Endothelial cell of umbilical vein (primary cell): ENCODE measurements around the gene MAP2K5. TPM values are rescaled to one million over a fixed set of nuclear protein-coding genes. Genes with fewer than 3 reads are reported as not detected.

ENCODE experiments used
- BruUV-seq: library from RNA; stranded (reverse); fragments of 400-500 nt; replicated peaks from 2 replicates; lab custom pipeline; 2021; lab: Mats Ljungman, UMichigan
- CTCF ChIA-PET: fragments of 300-600, 350-600 bp; sonication (Branson Sonifier 250); formaldehyde crosslinking; loops from one replicate; lab custom pipeline; 2021; ENCODE audit warnings: antibody characterized with exemption, inconsistent platforms; lab: Charles Lee
- POLR2A ChIA-PET: fragments of 300-600, 350-600 bp; sonication (Branson Sonifier 250); formaldehyde crosslinking; loops from one replicate; lab custom pipeline; 2021; ENCODE audit warnings: antibody characterized with exemption, inconsistent platforms; lab: Charles Lee
- DNase-seq: peaks from one replicate; pipeline ENCODE4 v3.0.0-alpha.2; 2011; ENCODE audit warnings: low read depth, low spot score
- FAIRE-seq: peaks from 2 replicates; lab custom pipeline; 2011; peaks lifted over from hg19 to GRCh38; lab: Jason Lieb, UNC
- H2AFZ ChIP-seq: 2 replicates; pipeline ENCODE4 v1.6.0; 2012; ENCODE audit warnings: low read depth, low read length, control low read depth, inconsistent platforms
- H3K27ac ChIP-seq: 2 replicates; pipeline ENCODE4 v1.5.1; 2011; ENCODE audit warnings: low read depth, mild to moderate bottlenecking, control low read depth, low read length, moderate library complexity; ENCODE audit not compliant: insufficient read depth
- H3K27me3 ChIP-seq, 2 experiments: 2 replicates each; pipeline versions ENCODE4 v1.6.0 to v1.6.1; 2011; ENCODE audit warnings: low read length in 2 of 2, mixed read lengths in 1 of 2; ENCODE audit not compliant: control insufficient read depth in 2 of 2, insufficient read depth in 2 of 2
- H3K36me3 ChIP-seq, 2 experiments: 2 replicates in 1 of 2; 3 replicates in 1 of 2; pipeline ENCODE4 v1.5.1; 2011; ENCODE audit warnings: low read length in 2 of 2, mild to moderate bottlenecking in 1 of 2, moderate library complexity in 1 of 2; ENCODE audit not compliant: control insufficient read depth in 2 of 2, insufficient read depth in 2 of 2; ENCODE audit errors: extremely low read depth in 1 of 2
- H3K4me1 ChIP-seq: 3 replicates; pipeline ENCODE4 v1.5.1; 2011; ENCODE audit warnings: mild to moderate bottlenecking, low read length; ENCODE audit not compliant: control insufficient read depth, insufficient read depth; ENCODE audit errors: extremely low read depth
- H3K4me2 ChIP-seq: 2 replicates; pipeline ENCODE4 v1.6.1; 2011; ENCODE audit warnings: low read length, control low read depth, mixed read lengths; ENCODE audit not compliant: insufficient read depth
- H3K4me3 ChIP-seq, 3 experiments: fragments of 200-600 bp in 1 of 3; sonication (generic), shearing (Covaris generic) in 1 of 3; replicated peaks in 1 of 3; 2 replicates each; pipeline ENCODE4 v1.5.1; 2011 to 2016; ENCODE audit warnings: control low read depth in 3 of 3, low read length in 3 of 3, mild to moderate bottlenecking in 2 of 3, inconsistent platforms in 1 of 3, low read depth in 1 of 3, moderate library complexity in 1 of 3; ENCODE audit not compliant: insufficient read depth in 1 of 3
- H3K79me2 ChIP-seq: 2 replicates; pipeline ENCODE4 v1.6.0; 2012; ENCODE audit warnings: low read length, inconsistent platforms; ENCODE audit not compliant: control insufficient read depth, insufficient read depth
- H3K9ac ChIP-seq: replicated peaks from 2 replicates; pipeline ENCODE3; 2011; ENCODE audit warnings: low read length, control low read depth; ENCODE audit not compliant: insufficient read depth; ENCODE audit errors: extremely low read depth
- H3K9me1 ChIP-seq: replicated peaks from 3 replicates; pipeline ENCODE4 v1.6.0; 2011; ENCODE audit warnings: mild to moderate bottlenecking, low read length; ENCODE audit not compliant: control insufficient read depth, insufficient read depth; ENCODE audit errors: extremely low read depth
- H3K9me3 ChIP-seq: replicated peaks from 2 replicates; pipeline ENCODE4 v1.5.1; 2012; ENCODE audit warnings: low read length, inconsistent platforms; ENCODE audit not compliant: control insufficient read depth, insufficient read depth
- H4K20me1 ChIP-seq: replicated peaks from 2 replicates; pipeline ENCODE3; 2011; ENCODE audit warnings: mild to moderate bottlenecking, low read length; ENCODE audit not compliant: control insufficient read depth, insufficient read depth; ENCODE audit errors: extremely low read depth
- CTCF ChIP-seq, 2 donors: IDR thresholded peaks; 1 replicate in 1 of 2; 2 replicates in 1 of 2; pipeline ENCODE4 v1.5.1; 2011; ENCODE audit warnings: low read length in 2 of 2, mild to moderate bottlenecking in 2 of 2, moderate library complexity in 2 of 2, control low read depth in 1 of 2, inconsistent platforms in 1 of 2, low read depth in 1 of 2; ENCODE audit not compliant: insufficient read depth in 1 of 2; ENCODE audit errors: extremely low read depth in 1 of 2
- GATA2 ChIP-seq: IDR thresholded peaks from 2 replicates; pipeline ENCODE4 v1.7.0; 2011; ENCODE audit warnings: low read depth, mild to moderate bottlenecking, moderate library complexity, mixed read lengths, low read length; ENCODE audit not compliant: insufficient read length, insufficient read depth
- JUN ChIP-seq: IDR thresholded peaks from 2 replicates; pipeline ENCODE4 v1.6.1; 2011; ENCODE audit warnings: borderline replicate concordance, low read depth; ENCODE audit not compliant: insufficient read length, insufficient read depth
- MAX ChIP-seq: IDR thresholded peaks from 2 replicates; pipeline ENCODE4 v1.6.1; 2011; ENCODE audit not compliant: insufficient read depth, insufficient read length
- MYC ChIP-seq: IDR thresholded peaks from one replicate; pipeline ENCODE4 v1.6.1; 2011; ENCODE audit warnings: mild to moderate bottlenecking, low read depth, low read length
- POLR2A ChIP-seq: IDR thresholded peaks from 2 replicates; pipeline ENCODE4 v1.6.1; 2012; ENCODE audit warnings: low read depth, mild to moderate bottlenecking, control low read depth, low read length
- dilution Hi-C: fragments of 300-500 bp; cut with MboI; formaldehyde crosslinking; loops from one replicate; pipeline ENCODE4 v1.15.0; 2019; ENCODE audit warnings: low sequenced_read_pairs; ENCODE audit not compliant: extremely low pct_ligation_motif_present
- intact Hi-C: fragments of 100-400 bp; cut with micrococcal nuclease; formaldehyde crosslinking; loops from one replicate; pipeline ENCODE4 v1.10.0; 2022
- polyA plus RNA-seq, 4 experiments: library from polyadenylated mRNA; depleted of rRNA in 3 of 4; stranded (reverse) in 3 of 4; unstranded in 1 of 4; fragments of >200 nt; gene quantifications; 2 replicates each; pipeline versions ENCODE4 v1.2.1 to v1.2.3, GENCODE V29; 2011 to 2012; ENCODE audit warnings: missing spikeins in 1 of 4
- total RNA-seq: library from RNA; stranded (reverse); gene quantifications from 2 replicates; pipeline ENCODE4 v1.2.3, GENCODE V29; 2021

MAP2K5 gene
- total and polyA plus RNA-seq, 2 donors (not counting 3 experiments of a cell fraction or from before 2014, with no cell fraction given), result 4.9 to 24.7 TPM

GRCh38 chr15:67834581-67835296 lies 292.2 kb downstream of the MAP2K5 start:
- dilution Hi-C loops, result no loop called here

More at GRCh38 chr15:67834581-67835296, 292.2 kb downstream of the MAP2K5 start:
- DNase-seq (no peak), FAIRE-seq (no peak)
- H2AFZ ChIP-seq, result peak overlapping the region; percentile 26
- H3K9ac ChIP-seq, result no peak overlapping the region
- peak overlapping the region; percentile 29 for H3K4me2 ChIP-seq
- no TSS peak for BruUV-seq
- intact Hi-C loops, result loop anchor here (2.0 to 5.0 kb wide), 3 partner anchors 292 to 512 kb away; partner anchors contain the start of gene MAP2K5
- no peaks in the 10 kb centered on the region for H4K20me1 ChIP-seq
- no peak overlapping the region for H3K27ac ChIP-seq
- no peaks in the 10 kb centered on the region for H3K79me2 ChIP-seq
- peak overlapping the region in 2 of 3 experiments; percentile 10 to 21 for H3K4me3 ChIP-seq
- POLR2A ChIA-PET, result no interaction called here
- H3K9me1 ChIP-seq, result no peaks in the 10 kb centered on the region
- no peaks in the 10 kb centered on the region for H3K36me3 ChIP-seq
- peaks cover 68 to 75% of the 10 kb centered on the region in 2 experiments for H3K27me3 ChIP-seq
- no peak for TF ChIP-seq JUN
- no peak for TF ChIP-seq POLR2A
- no peak for TF ChIP-seq MAX
- TF ChIP-seq GATA2, result no peak
- TF ChIP-seq MYC, result no peak
- no peak for TF ChIP-seq CTCF (IDR thresholded peaks at IDR 0.05; ENCODE audit: extremely low read depth in 1 of 2, insufficient read depth in 1 of 2, low read depth in 1 of 2, low read length in 2 of 2)
- CTCF ChIA-PET, result interaction anchor here (0.8 to 2.4 kb wide), 9 partner anchors 14 to 449 kb away, joined by 3 to 111 read pairs (median 5); no protein-coding TSS in a partner anchor
- H3K9me3 ChIP-seq, result no peaks in the 10 kb centered on the region
- peaks cover 36% of the 10 kb centered on the region for H3K4me1 ChIP-seq
